Erythroblast (primary cell): ENCODE data around the gene NOTUM.

Experiments
- GATA1 ChIP-seq: IDR thresholded peaks from 2 replicates; pipeline ENCODE4 v1.6.1; 2011; ENCODE audit warnings: low read depth, mild to moderate bottlenecking, control low read depth, low read length, moderate library complexity
- POLR2A ChIP-seq: IDR thresholded peaks from 2 replicates; pipeline ENCODE4 v1.6.1; 2011; ENCODE audit warnings: mild to moderate bottlenecking, low read length

DNA sequence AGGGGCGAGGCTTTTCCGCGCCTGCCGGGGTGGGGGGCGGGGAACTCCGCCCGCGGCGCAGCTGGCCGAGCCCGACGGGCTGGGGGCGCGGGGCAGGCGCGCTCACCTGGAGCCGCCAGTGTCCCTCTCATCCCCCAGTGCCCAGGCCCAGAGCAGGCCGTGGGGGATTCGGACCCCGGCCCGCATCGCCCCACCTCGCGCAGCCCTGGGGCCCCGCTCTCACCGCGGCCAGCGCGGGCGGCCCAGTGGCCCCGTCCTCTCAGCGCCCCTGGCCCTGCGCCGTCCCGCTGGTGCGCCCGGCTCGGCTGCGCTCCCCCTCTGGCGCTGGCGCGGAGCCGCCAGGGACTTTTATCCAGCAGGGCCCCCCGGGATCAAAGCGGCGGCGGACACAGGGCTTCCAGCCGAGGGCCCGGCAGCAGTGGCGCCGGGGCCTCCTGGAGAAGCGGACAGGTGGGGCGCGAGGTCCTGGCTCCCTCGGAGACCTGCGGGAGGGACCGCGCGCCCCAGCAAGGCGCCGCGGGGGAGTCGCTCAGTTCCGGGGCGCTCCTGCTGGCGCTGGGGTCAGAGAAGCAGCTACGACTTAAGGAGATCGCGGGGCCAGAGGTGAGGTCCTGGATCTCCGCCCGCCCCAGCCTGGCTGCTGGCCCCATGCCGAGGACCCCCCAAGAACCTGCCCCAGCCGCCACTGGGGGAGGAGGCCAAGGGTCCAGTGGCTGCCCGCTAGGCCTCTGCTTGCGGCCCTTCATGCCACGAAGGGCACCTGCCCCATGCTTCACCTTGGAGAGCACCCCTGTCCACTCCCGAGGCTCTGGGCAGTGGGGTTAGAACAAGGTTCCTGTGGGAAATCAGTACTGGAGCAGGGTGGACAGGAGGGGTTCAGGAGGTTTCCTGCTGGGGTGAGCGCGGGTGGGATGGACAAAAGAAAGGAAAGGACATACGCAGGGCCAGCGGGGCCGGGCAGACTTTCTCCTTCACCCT is 823 bp upstream of the NOTUM start:
- TF ChIP-seq POLR2A = no peak
- no peak for TF ChIP-seq GATA1
